UCSD-AML1 (cell line): Measurements from ENCODE around the gene NSF.

Experiments used
- DNase-seq: peaks from one replicate; lab custom pipeline; 2025; ENCODE audit not compliant: unreplicated experiment; lab: John Stamatoyannopoulos, UW

The NSF gene

GRCh38 chr17:46796524-46796923 is 206.1 kb downstream of the NSF start:
- no peak for DNase-seq

- DNase-seq = no peak
Observed at GRCh38 chr17:46796956-46797530, 206.6 kb downstream of the NSF start.

- DNase-seq = no peak
Observed at GRCh38 chr17:46800573-46800972, 210.1 kb downstream of the NSF start.

- DNase-seq = no peak
Observed at GRCh38 chr17:46802800-46803199, 212.3 kb downstream of the NSF start.

GRCh38 chr17:46803544-46803943 is 213.1 kb downstream of the NSF start:
- DNase-seq = no peak

GRCh38 chr17:46805771-46806170 is 215.3 kb downstream of the NSF start:
- DNase-seq = no peak
